SK-N-SH treated with all-trans-retinoic acid at 6 μM for 48 hours (cell line): Measurements from ENCODE around the gene GGCX.

Experiments
- ATAC-seq: fragments of 200-7000 bp; cut with Tn5 transposase; 3 replicates; pipeline ENCODE4 v1.9.1; 2020; ENCODE audit warnings: mild to moderate bottlenecking, moderate library complexity
- ARNTL ChIP-seq: fragments of 450-650 bp; formaldehyde crosslinking; IDR thresholded peaks from 2 replicates; pipeline ENCODE4 v1.5.0; 2020; ENCODE audit warnings: low read depth, mild to moderate bottlenecking, moderate library complexity, borderline replicate concordance
- BACH2 ChIP-seq: fragments of 250-450 bp; sonication (Bioruptor Pico); IDR thresholded peaks from 2 replicates; pipeline ENCODE4 v1.9.0; 2021; ENCODE audit warnings: mild to moderate bottlenecking, borderline replicate concordance
- CREB5 ChIP-seq: fragments of 250-450 bp; sonication (Bioruptor Pico); IDR thresholded peaks from 2 replicates; pipeline ENCODE4 v1.5.1; 2020; ENCODE audit warnings: low read depth, mild to moderate bottlenecking, moderate library complexity
- CSRNP3 ChIP-seq: fragments of 250-450 bp; sonication (Bioruptor Pico); IDR thresholded peaks from 2 replicates; pipeline ENCODE4 v1.5.1; 2021; ENCODE audit warnings: mild to moderate bottlenecking, moderate library complexity
- GLIS3 ChIP-seq: fragments of 250-450 bp; sonication (Bioruptor Pico); IDR thresholded peaks from 2 replicates; pipeline ENCODE4 v1.5.0; 2020; ENCODE audit warnings: mild to moderate bottlenecking, moderate library complexity
- OSR1 ChIP-seq: fragments of 250-450 bp; sonication (Bioruptor Pico); IDR thresholded peaks from 2 replicates; pipeline ENCODE4 v1.8.0; 2022; ENCODE audit warnings: moderate library complexity, mild to moderate bottlenecking, inconsistent platforms
- RARB ChIP-seq: fragments of 250-450 bp; sonication (Bioruptor Pico); IDR thresholded peaks from 2 replicates; pipeline ENCODE4 v1.8.0; 2021; ENCODE audit warnings: mild to moderate bottlenecking, moderate library complexity
- SNAI2 ChIP-seq: fragments of 250-450 bp; sonication (Bioruptor Pico); IDR thresholded peaks from 2 replicates; pipeline ENCODE4 v1.5.0; 2020; ENCODE audit warnings: mild to moderate bottlenecking, moderate library complexity
- TSHZ2 ChIP-seq: fragments of 250-450 bp; sonication (Bioruptor Pico); IDR thresholded peaks from 2 replicates; pipeline ENCODE4 v1.5.0; 2020; ENCODE audit warnings: mild to moderate bottlenecking, moderate library complexity
- ZC3H10 ChIP-seq: fragments of 250-450 bp; sonication (Bioruptor Pico); IDR thresholded peaks from 2 replicates; pipeline ENCODE4 v1.5.1; 2021; ENCODE audit warnings: mild to moderate bottlenecking, moderate library complexity
- ZFP3 ChIP-seq: fragments of 250-450 bp; sonication (Bioruptor Pico); IDR thresholded peaks from 2 replicates; pipeline ENCODE4 v1.5.0; 2020; ENCODE audit warnings: mild to moderate bottlenecking, moderate library complexity
- ZFP30 ChIP-seq: fragments of 450-650 bp; formaldehyde crosslinking; IDR thresholded peaks from 2 replicates; pipeline ENCODE4 v1.5.0; 2022; ENCODE audit warnings: mild to moderate bottlenecking, moderate library complexity
- ZNF565 ChIP-seq: fragments of 450-650 bp; formaldehyde crosslinking; conservative IDR thresholded peaks from 2 replicates; pipeline ENCODE4 v1.5.0; 2020; ENCODE audit warnings: low read depth, mild to moderate bottlenecking, moderate library complexity
- ZNF70 ChIP-seq: fragments of 450-650 bp; formaldehyde crosslinking; IDR thresholded peaks from 2 replicates; pipeline ENCODE4 v1.5.0; 2020; ENCODE audit warnings: mild to moderate bottlenecking, moderate library complexity
- ZNF8 ChIP-seq: fragments of 450-650 bp; formaldehyde crosslinking; IDR thresholded peaks from 2 replicates; pipeline ENCODE4 v1.5.0; 2020; ENCODE audit warnings: mild to moderate bottlenecking, moderate library complexity
- TF ChIP-seq, protein P1 (sequence below): fragments of 250-450 bp; sonication (Bioruptor Pico); IDR thresholded peaks from 2 replicates; pipeline ENCODE4 v1.8.0; 2020; ENCODE audit warnings: mild to moderate bottlenecking, moderate library complexity, borderline replicate concordance
- TF ChIP-seq, protein P2 (sequence below): fragments of 250-450 bp; sonication (Bioruptor Pico); IDR thresholded peaks from 2 replicates; pipeline ENCODE4 v1.8.0; 2021; ENCODE audit warnings: low read depth, mild to moderate bottlenecking, moderate library complexity, borderline replicate concordance

GGCX gene

GRCh38 chr2:85601771-85602475 lies 40.6 kb upstream of the GGCX start:
- TF ChIP-seq RARB (CRISPR knock-in tag) (no peak), GLIS3 (no peak), TSHZ2 (no peak), ZFP3 (CRISPR knock-in tag) (no peak)
- ATAC-seq = peak; percentile 50

DNA sequence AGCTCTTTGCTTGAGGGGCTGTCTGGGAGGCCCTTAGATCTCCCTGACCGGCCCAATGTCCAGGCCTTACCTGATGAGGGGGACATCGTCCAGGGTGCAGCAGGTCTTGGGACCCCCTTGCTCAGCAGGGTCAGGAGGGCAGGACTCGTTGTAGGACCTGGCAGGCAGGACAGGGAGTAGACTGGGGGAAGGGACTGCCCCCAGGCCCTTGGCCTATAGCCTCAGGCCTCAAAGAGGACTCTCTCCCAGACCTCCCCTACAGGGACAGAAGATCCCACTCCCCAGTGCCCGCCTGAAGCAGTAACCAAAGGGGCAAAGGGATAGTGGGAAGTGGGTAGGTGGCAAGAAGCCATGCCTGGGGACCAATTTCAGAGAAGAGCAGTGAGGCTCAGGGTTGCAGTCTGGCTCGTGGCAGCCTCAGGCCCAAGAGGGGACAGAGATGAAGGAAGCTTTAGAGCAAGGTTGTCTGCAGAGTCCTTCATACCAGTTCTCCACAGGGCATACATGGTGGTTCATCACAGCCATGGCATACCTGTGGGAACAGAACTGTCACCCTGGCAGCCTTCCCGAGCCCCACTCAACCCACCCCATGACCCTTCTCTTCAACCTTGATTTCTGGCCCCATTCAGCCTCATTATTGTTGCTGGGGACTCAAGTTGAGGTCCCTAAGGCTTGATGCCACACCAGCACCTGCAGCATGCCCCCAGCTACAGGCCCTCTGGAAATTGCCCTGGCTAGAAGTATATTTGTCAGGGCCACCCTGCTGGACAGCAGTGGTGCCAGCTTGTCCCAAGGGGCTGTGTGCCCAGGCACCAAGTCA lies 39.9 kb upstream of the GGCX start:
- TF ChIP-seq TSHZ2 (no peak), RARB (CRISPR knock-in tag) (no peak), ZFP30 (no peak)
- TF ChIP-seq, protein P1, sequence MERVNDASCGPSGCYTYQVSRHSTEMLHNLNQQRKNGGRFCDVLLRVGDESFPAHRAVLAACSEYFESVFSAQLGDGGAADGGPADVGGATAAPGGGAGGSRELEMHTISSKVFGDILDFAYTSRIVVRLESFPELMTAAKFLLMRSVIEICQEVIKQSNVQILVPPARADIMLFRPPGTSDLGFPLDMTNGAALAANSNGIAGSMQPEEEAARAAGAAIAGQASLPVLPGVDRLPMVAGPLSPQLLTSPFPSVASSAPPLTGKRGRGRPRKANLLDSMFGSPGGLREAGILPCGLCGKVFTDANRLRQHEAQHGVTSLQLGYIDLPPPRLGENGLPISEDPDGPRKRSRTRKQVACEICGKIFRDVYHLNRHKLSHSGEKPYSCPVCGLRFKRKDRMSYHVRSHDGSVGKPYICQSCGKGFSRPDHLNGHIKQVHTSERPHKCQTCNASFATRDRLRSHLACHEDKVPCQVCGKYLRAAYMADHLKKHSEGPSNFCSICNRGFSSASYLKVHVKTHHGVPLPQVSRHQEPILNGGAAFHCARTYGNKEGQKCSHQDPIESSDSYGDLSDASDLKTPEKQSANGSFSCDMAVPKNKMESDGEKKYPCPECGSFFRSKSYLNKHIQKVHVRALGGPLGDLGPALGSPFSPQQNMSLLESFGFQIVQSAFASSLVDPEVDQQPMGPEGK (CRISPR knock-in tag) = no peak
- TF ChIP-seq, protein P2, sequence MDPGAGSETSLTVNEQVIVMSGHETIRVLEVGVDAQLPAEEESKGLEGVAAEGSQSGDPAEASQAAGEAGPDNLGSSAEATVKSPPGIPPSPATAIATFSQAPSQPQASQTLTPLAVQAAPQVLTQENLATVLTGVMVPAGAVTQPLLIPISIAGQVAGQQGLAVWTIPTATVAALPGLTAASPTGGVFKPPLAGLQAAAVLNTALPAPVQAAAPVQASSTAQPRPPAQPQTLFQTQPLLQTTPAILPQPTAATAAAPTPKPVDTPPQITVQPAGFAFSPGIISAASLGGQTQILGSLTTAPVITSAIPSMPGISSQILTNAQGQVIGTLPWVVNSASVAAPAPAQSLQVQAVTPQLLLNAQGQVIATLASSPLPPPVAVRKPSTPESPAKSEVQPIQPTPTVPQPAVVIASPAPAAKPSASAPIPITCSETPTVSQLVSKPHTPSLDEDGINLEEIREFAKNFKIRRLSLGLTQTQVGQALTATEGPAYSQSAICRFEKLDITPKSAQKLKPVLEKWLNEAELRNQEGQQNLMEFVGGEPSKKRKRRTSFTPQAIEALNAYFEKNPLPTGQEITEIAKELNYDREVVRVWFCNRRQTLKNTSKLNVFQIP (CRISPR knock-in tag) = no peak
- TF ChIP-seq, all 23 proteins: peak for 0
- ATAC-seq = no peak

DNA sequence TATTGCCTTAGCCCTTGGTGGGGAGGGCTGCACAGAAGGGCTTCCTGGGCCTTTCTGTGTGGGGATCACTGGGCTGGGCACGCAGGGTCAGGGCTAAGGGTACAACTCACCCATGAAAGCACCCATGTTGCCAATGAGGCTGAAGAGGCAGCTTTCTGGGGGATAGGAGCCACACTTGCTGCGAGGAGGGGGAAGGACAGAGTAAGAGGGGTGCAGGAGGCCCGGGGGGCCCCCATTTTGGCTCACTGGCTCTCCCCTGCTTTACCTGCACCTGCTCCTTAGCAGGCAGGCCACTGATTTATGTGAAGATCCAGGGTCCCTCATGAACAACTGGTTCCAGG lies 38.9 kb upstream of the GGCX start:
- no peak for ATAC-seq
- TF ChIP-seq CREB5 (CRISPR knock-in tag) (no peak), RARB (CRISPR knock-in tag) (no peak), ZNF8 (CRISPR knock-in tag) (no peak), GLIS3 (no peak), ZFP30 (no peak)

DNA sequence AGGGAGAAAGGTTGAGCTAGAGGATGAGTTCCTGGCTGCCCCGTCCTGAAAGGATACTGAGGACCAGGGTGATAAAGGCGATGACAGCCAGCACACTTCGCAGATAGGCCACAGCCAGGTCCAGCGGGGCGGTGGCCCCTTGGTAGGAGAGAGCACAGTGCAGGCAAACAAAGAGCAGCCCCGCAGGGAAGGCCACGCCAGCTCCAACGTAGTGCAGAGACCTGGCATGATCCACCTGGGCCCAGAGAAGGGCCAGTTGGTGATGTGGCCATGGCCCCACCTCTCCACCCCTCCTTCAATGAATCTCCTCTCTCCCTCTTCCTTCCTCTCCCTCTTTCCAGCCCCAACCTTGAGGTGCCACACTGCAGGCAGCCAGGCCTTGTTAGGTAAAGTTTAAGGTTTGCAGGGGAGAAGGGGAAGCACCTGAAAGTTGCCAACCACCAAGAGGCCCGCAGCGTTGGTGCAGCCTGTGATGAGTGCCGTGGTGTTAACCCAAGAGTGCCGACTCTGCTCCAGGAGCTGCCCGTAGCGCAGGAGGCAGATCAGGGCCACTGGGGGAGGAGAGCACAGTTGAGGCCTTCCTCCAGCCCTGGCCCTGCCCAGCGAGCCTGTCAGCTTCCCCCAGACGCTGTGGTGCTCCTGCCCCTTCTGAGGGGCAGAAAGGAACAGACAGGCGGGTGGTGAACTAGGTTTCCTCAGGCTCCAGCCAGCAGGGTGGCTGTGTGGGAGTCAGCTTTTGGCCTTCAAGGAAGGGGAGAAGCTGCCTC lies 38.4 kb upstream of the GGCX start:
- TF ChIP-seq ZNF565 (CRISPR knock-in tag) = no peak
- TF ChIP-seq, protein P2 (CRISPR knock-in tag) = no peak
- no peak for TF ChIP-seq SNAI2 (CRISPR knock-in tag)
- no peak for TF ChIP-seq ZC3H10 (CRISPR knock-in tag)
- TF ChIP-seq BACH2 (CRISPR knock-in tag) = no peak
- no peak for TF ChIP-seq CSRNP3
- no peak for TF ChIP-seq ZFP30
- no peak for TF ChIP-seq ZNF70 (CRISPR knock-in tag)
- TF ChIP-seq ARNTL (CRISPR knock-in tag) = no peak
- TF ChIP-seq OSR1 = no peak
- no peak for ATAC-seq
